Activated CD4-positive, alpha-beta T cell treated with anti-CD3 and anti-CD28 coated beads, Interleukin-2, amount 10 ng/mL, durations not matched to agents 7 days and 5 days (primary cell): ENCODE data around the gene OR6C2. TPM values are rescaled to one million over a fixed set of nuclear protein-coding genes. Genes with fewer than 3 reads are reported as not detected.
"Not testable (repeated sequence)": the region's sequence is repeated elsewhere in the genome, so short reads cannot be mapped to it uniquely, and the experiment has no call there.

Source experiments
- CTCF ChIA-PET: fragments of 350-600 bp; sonication (Branson Sonifier 250); formaldehyde crosslinking; loops from one replicate; lab custom pipeline; 2021; ENCODE audit warnings: antibody characterized with exemption; lab: Charles Lee
- POLR2A ChIA-PET: fragments of 350-600 bp; sonication (Branson Sonifier 250); formaldehyde crosslinking; loops from one replicate; lab custom pipeline; 2021; ENCODE audit warnings: antibody characterized with exemption; lab: Charles Lee
- DNase-seq: peaks from one replicate; pipeline ENCODE4 v3.0.0-alpha.2; 2020
- H3K27ac Mint-ChIP-seq: one replicate; pipeline ENCODE4 v1.8.0; 2021; ENCODE audit warnings: mild to moderate bottlenecking, moderate library complexity, mixed read lengths
- H3K27me3 Mint-ChIP-seq: one replicate; pipeline ENCODE4 v1.8.0; 2021; ENCODE audit warnings: mixed read lengths
- H3K36me3 Mint-ChIP-seq: one replicate; pipeline ENCODE4 v1.8.0; 2021; ENCODE audit warnings: low read depth, mixed read lengths
- H3K4me1 Mint-ChIP-seq: one replicate; pipeline ENCODE4 v1.8.0; 2021; ENCODE audit warnings: mixed read lengths
- H3K4me3 Mint-ChIP-seq: one replicate; pipeline ENCODE4 v1.8.0; 2021; ENCODE audit warnings: mild to moderate bottlenecking, moderate library complexity, mixed read lengths
- H3K9me3 Mint-ChIP-seq: one replicate; pipeline ENCODE4 v1.8.0; 2021; ENCODE audit warnings: mixed read lengths
- total RNA-seq, 2 experiments: library from RNA; stranded (reverse); gene quantifications; one replicate each; pipeline ENCODE4 v1.2.3, GENCODE V29; 2021

OR6C2 gene
- total RNA-seq, 2 experiments from 2014 or later = not detected

GRCh38 chr12:55428331-55429243, 15.3 kb upstream of the OR6C2 start:
- POLR2A ChIA-PET = no interaction called here
- CTCF ChIA-PET = no interaction called here
- Mint-ChIP-seq H3K27me3 (peaks cover 12% of the 10 kb centered on the region), H3K27ac (no peak overlapping the region), H3K4me3 (no peak overlapping the region), H3K9me3 (no peaks in the 10 kb centered on the region), H3K4me1 (no peaks in the 10 kb centered on the region), H3K36me3 (no peaks in the 10 kb centered on the region)
- no peak for DNase-seq

- CTCF ChIA-PET, DNase-seq, H3K4me1 Mint-ChIP-seq, H3K4me3 Mint-ChIP-seq, H3K9me3 Mint-ChIP-seq, H3K27ac Mint-ChIP-seq, H3K36me3 Mint-ChIP-seq, POLR2A ChIA-PET: not testable (repeated sequence)
- peaks cover 12% of the 10 kb centered on the region for H3K27me3 Mint-ChIP-seq
Measured at GRCh38 chr12:55441233-55441632, 2.6 kb upstream of the OR6C2 start.

GRCh38 chr12:55445357-55445756, 1.5 kb downstream of the OR6C2 start:
- DNase-seq = no peak
- ChIA-PET CTCF (no interaction called here), POLR2A (no interaction called here)
- H3K27me3 Mint-ChIP-seq = peaks cover 10% of the 10 kb centered on the region
- peaks cover 5% of the 10 kb centered on the region for H3K9me3 Mint-ChIP-seq
- H3K4me3 Mint-ChIP-seq = no peak overlapping the region
- H3K36me3 Mint-ChIP-seq = no peaks in the 10 kb centered on the region
- H3K27ac Mint-ChIP-seq = no peak overlapping the region
- H3K4me1 Mint-ChIP-seq = no peaks in the 10 kb centered on the region

- Mint-ChIP-seq H3K27ac (no peak overlapping the region), H3K27me3 (peaks cover 8% of the 10 kb centered on the region), H3K9me3 (peaks cover 3% of the 10 kb centered on the region), H3K36me3 (no peaks in the 10 kb centered on the region), H3K4me1 (no peaks in the 10 kb centered on the region), H3K4me3 (no peak overlapping the region)
- no peak for DNase-seq
- ChIA-PET POLR2A (no interaction called here), CTCF (no interaction called here)
Measured at GRCh38 chr12:55446326-55446725, 2.5 kb downstream of the OR6C2 start.

- ChIA-PET CTCF (interaction anchor here (0.6 kb wide), 1 partner anchor 207 kb away, joined by 3 read pairs; no protein-coding TSS in a partner anchor), POLR2A (no interaction called here)
- H3K36me3 Mint-ChIP-seq = no peaks in the 10 kb centered on the region
- DNase-seq = no peak
- no peak overlapping the region for H3K4me3 Mint-ChIP-seq
- no peak overlapping the region for H3K27ac Mint-ChIP-seq
- no peaks in the 10 kb centered on the region for H3K4me1 Mint-ChIP-seq
- peaks cover 2% of the 10 kb centered on the region for H3K27me3 Mint-ChIP-seq
- H3K9me3 Mint-ChIP-seq = no peaks in the 10 kb centered on the region
Measured at GRCh38 chr12:55448825-55449224, 4.9 kb downstream of the OR6C2 start.

- H3K9me3 Mint-ChIP-seq, H3K4me3 Mint-ChIP-seq, H3K4me1 Mint-ChIP-seq: not testable (repeated sequence)
Measured at GRCh38 chr12:55464926-55465325, 21.1 kb downstream of the OR6C2 start.

GRCh38 chr12:55467836-55468235, 24.0 kb downstream of the OR6C2 start:
- ChIA-PET POLR2A (no interaction called here), CTCF (no interaction called here)
- DNase-seq = no peak
- Mint-ChIP-seq H3K4me3 (no peak overlapping the region), H3K36me3 (no peaks in the 10 kb centered on the region), H3K4me1 (no peaks in the 10 kb centered on the region), H3K27me3 (peaks cover 14% of the 10 kb centered on the region), H3K27ac (no peak overlapping the region), H3K9me3 (no peaks in the 10 kb centered on the region)

More at GRCh38 chr12:55464926-55465325, 21.1 kb downstream of the OR6C2 start:
- peaks cover 14% of the 10 kb centered on the region for H3K27me3 Mint-ChIP-seq
- DNase-seq, H3K36me3 Mint-ChIP-seq, POLR2A ChIA-PET, CTCF ChIA-PET, H3K27ac Mint-ChIP-seq: not testable (repeated sequence)

- ChIA-PET CTCF (no interaction called here), POLR2A (no interaction called here)
- H3K4me1 Mint-ChIP-seq = no peaks in the 10 kb centered on the region
- no peak for DNase-seq
- peaks cover 14% of the 10 kb centered on the region for H3K27me3 Mint-ChIP-seq
- H3K36me3 Mint-ChIP-seq = no peaks in the 10 kb centered on the region
- no peaks in the 10 kb centered on the region for H3K9me3 Mint-ChIP-seq
- H3K27ac Mint-ChIP-seq = no peak overlapping the region
- no peak overlapping the region for H3K4me3 Mint-ChIP-seq
Measured at GRCh38 chr12:55469291-55469690, 25.4 kb downstream of the OR6C2 start.

GRCh38 chr12:55470088-55470829, 26.4 kb downstream of the OR6C2 start, which contains the start of gene OR6C70:
Gene OR6C70 (minus strand): TSS chr12:55470138. CDS start chr12:55470138, 0 bp downstream.
- no peaks in the 10 kb centered on the region for H3K9me3 Mint-ChIP-seq
- no peaks in the 10 kb centered on the region for H3K4me1 Mint-ChIP-seq
- CTCF ChIA-PET = no interaction called here
- H3K36me3 Mint-ChIP-seq = no peaks in the 10 kb centered on the region
- H3K4me3 Mint-ChIP-seq = no peak within 1 kb of the TSS
- POLR2A ChIA-PET = no interaction called here
- H3K27me3 Mint-ChIP-seq = peaks cover 16% of the 10 kb centered on the region
- DNase-seq = no peak
- H3K27ac Mint-ChIP-seq = no peak within 1 kb of the TSS

- ChIA-PET CTCF (no interaction called here), POLR2A (no interaction called here)
- DNase-seq = no peak
- no peak overlapping the region for H3K4me3 Mint-ChIP-seq
- H3K4me1 Mint-ChIP-seq = no peaks in the 10 kb centered on the region
- H3K27me3 Mint-ChIP-seq = peaks cover 17% of the 10 kb centered on the region
- H3K36me3 Mint-ChIP-seq = no peaks in the 10 kb centered on the region
- H3K9me3 Mint-ChIP-seq = no peaks in the 10 kb centered on the region
- no peak overlapping the region for H3K27ac Mint-ChIP-seq
Measured at GRCh38 chr12:55472264-55472663, 28.4 kb downstream of the OR6C2 start.

GRCh38 chr12:55479136-55479535, 35.3 kb downstream of the OR6C2 start:
- H3K4me3 Mint-ChIP-seq, CTCF ChIA-PET, H3K36me3 Mint-ChIP-seq, POLR2A ChIA-PET, H3K4me1 Mint-ChIP-seq, DNase-seq, H3K27me3 Mint-ChIP-seq, H3K27ac Mint-ChIP-seq, H3K9me3 Mint-ChIP-seq: not testable (repeated sequence)

GRCh38 chr12:55484284-55484683, 40.4 kb downstream of the OR6C2 start:
- H3K27me3 Mint-ChIP-seq, CTCF ChIA-PET, H3K4me1 Mint-ChIP-seq, POLR2A ChIA-PET, H3K36me3 Mint-ChIP-seq, H3K9me3 Mint-ChIP-seq, DNase-seq, H3K4me3 Mint-ChIP-seq, H3K27ac Mint-ChIP-seq: not testable (repeated sequence)

GRCh38 chr12:55492078-55492477, 48.2 kb downstream of the OR6C2 start, which contains the start of gene OR6C68:
Gene OR6C68 (plus strand): TSS chr12:55492378. CDS start chr12:55492378, 0 bp downstream.
- no peaks in the 10 kb centered on the region for H3K9me3 Mint-ChIP-seq
- H3K4me1 Mint-ChIP-seq = no peaks in the 10 kb centered on the region
- no peaks in the 10 kb centered on the region for H3K36me3 Mint-ChIP-seq
- DNase-seq = no peak
- H3K27ac Mint-ChIP-seq = no peak within 1 kb of the TSS
- CTCF ChIA-PET = interaction anchor here (0.8 to 1.7 kb wide), 2 partner anchors 69 to 154 kb away, joined by 3 read pairs; no protein-coding TSS in a partner anchor
- POLR2A ChIA-PET = no interaction called here
- H3K4me3 Mint-ChIP-seq = no peak within 1 kb of the TSS
- H3K27me3 Mint-ChIP-seq = peaks cover 7% of the 10 kb centered on the region
